ENCODE data around the gene MTARC2.

DNA sequence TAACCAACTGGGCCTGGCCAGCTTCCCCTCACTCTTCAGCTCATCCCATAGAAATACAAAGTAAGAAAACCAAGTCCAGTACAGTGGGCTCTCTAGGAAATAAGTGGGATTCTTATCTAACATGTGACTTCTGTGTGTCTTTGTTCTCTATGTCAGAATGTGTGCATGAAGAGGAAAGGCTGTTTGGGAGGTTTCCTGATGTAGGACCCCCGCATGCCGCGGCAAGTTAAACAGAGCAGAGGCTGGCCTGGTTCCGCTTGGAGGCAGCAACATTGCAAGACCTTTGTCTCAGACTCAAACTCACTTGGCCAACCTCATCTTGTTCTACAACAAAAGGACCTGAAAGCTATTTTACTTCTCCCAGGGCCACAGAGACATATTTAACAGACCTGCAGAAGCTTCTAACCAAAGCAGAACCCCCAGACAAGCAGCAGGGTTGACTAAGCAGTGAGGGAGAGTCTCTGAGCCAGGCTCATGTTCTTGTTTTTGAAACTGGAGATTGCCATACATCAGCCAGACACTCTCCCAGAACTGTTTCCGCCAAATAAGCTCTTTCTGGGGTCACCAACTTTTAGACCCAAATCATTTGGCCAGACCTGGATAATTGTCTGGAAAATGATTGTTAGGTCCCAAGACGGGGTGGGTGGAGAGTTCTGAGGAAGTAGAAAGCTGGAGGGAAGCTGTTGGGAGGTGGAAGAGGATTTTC, 6.2 kb downstream of the MTARC2 start:
- TF ChIP-seq ZNF274 (IDR thresholded peaks at IDR 0.05; ENCODE audit: low read depth, low read length) = no peak
- TF ChIP-seq YY1 (IDR thresholded peaks at IDR 0.05; ENCODE audit: insufficient read depth, insufficient read length) = no peak
- no peak for TF ChIP-seq SUZ12 (IDR thresholded peaks at IDR 0.05; ENCODE audit: extremely low read depth, insufficient read depth, insufficient read length)

All from NT2/D1 (cell line).